Activated CD4-positive, alpha-beta T cell treated with anti-CD3 and anti-CD28 coated beads, Interleukin-2, amount 10 ng/mL, durations not matched to agents 24 days and 14 days (primary cell): ENCODE measurements around the gene URM1. TPM values are rescaled to one million over a fixed set of nuclear protein-coding genes. Genes with fewer than 3 reads are reported as not detected.
A peak's percentile ranks its signal among the peaks of the same experiment; 100 is the strongest.
"Not testable (repeated sequence)": the region's sequence is repeated elsewhere in the genome, so short reads cannot be mapped to it uniquely, and the experiment has no call there.

Experiments used
- DNase-seq: peaks from one replicate; pipeline ENCODE4 v3.0.0; 2022
- H3K27ac Mint-ChIP-seq: one replicate; pipeline ENCODE4 v1.8.0; 2022; ENCODE audit warnings: mild to moderate bottlenecking, mixed read lengths
- H3K27me3 Mint-ChIP-seq: one replicate; pipeline ENCODE4 v1.8.0; 2022; ENCODE audit warnings: mixed read lengths
- H3K36me3 Mint-ChIP-seq: one replicate; pipeline ENCODE4 v1.8.0; 2022; ENCODE audit warnings: low read depth, mild to moderate bottlenecking, mixed read lengths
- H3K4me1 Mint-ChIP-seq: one replicate; pipeline ENCODE4 v1.8.0; 2021; ENCODE audit warnings: mixed read lengths
- H3K4me3 Mint-ChIP-seq: one replicate; pipeline ENCODE4 v1.8.0; 2022; ENCODE audit warnings: mild to moderate bottlenecking, moderate library complexity, mixed read lengths
- H3K9me3 Mint-ChIP-seq: one replicate; pipeline ENCODE4 v1.8.0; 2021; ENCODE audit warnings: mixed read lengths
- intact Hi-C: fragments of 100-400 bp; cut with micrococcal nuclease; formaldehyde crosslinking; loops from one replicate; pipeline ENCODE4 v1.15.1; 2023
- total RNA-seq: library from RNA; stranded (reverse); gene quantifications from 2 replicates; pipeline ENCODE4 v1.2.3, GENCODE V29; 2022

URM1 gene
- total RNA-seq, 1 donor from 2014 or later = 87.2 TPM

DNA sequence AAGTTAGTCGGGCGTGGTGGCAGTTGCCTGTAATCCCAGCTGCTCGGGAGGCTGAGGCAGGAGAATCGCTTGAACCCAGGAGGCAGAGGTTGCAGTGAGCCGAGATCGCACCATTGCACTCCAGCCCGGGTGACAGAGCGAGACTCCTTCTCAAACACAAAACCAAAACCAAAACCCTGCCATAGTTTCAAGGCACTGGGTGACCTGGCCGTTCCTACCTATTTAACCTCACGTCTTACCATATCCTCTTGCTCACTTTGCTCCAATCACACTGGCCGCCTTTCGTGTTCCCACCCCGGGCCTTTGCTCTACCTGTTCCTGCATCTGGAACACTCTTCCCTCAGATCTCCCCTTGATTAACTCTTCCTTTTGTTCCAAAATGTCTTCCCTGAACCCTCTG lies 42.6 kb downstream of the URM1 start:
- H3K27me3 Mint-ChIP-seq = peaks cover 45% of the 10 kb centered on the region
- intact Hi-C loops = loop anchor here (2.0 to 5.0 kb wide), 2 partner anchors 51 to 119 kb away; no protein-coding TSS in a partner anchor

DNA sequence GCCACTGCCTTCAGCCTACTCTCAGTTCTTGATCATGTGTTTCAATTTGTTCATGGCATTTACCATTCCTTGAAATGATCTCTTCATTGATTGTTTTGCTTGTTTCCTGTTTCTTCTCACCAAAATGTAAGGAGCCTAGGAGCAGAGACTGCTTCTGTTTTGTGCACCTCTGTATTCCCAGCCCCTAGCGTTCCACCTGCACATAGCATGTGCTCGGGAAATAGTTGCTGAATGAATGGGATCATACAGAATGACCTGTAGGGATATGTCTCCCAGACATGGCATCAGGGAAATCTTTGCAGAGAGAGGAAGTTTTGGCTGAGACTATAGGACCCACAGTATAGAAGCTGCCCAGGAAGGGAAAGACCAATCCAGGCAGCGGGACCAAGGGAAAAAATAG lies 43.3 kb downstream of the URM1 start:
- no peak for DNase-seq
- Mint-ChIP-seq H3K4me3 (no peak overlapping the region), H3K27me3 (peaks cover 50% of the 10 kb centered on the region), H3K4me1 (peaks cover 4% of the 10 kb centered on the region), H3K36me3 (no peaks in the 10 kb centered on the region), H3K27ac (no peak overlapping the region), H3K9me3 (no peaks in the 10 kb centered on the region)
- intact Hi-C loops = loop anchor here (5.0 kb wide), 1 partner anchor 52 kb away; no protein-coding TSS in a partner anchor

More for the DNA sequence above, 42.6 kb downstream of the URM1 start:
- not testable (repeated sequence) for H3K27ac Mint-ChIP-seq, H3K9me3 Mint-ChIP-seq, DNase-seq, H3K36me3 Mint-ChIP-seq, H3K4me3 Mint-ChIP-seq, H3K4me1 Mint-ChIP-seq

DNA sequence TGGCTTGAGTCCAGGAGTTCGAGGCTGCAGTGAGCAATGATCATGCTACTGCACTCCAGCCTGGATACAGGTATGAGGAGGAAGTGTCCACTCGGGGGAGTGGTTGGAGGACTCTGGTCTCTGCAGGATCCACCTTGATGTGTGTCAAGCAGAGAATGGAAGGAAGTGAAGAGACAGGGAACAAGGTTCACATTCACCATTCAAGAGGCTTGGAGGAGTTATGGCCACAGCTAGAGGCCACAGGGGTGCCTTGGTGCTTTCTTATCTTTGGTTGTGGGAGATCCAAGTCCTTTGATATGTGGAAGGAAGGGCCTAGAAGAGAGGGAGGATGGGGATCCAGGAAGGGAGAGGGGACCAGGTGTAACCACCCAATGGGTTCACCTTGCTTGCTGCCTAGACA lies 44.1 kb downstream of the URM1 start:
- H3K36me3 Mint-ChIP-seq = no peaks in the 10 kb centered on the region
- no peaks in the 10 kb centered on the region for H3K9me3 Mint-ChIP-seq
- peaks cover 47% of the 10 kb centered on the region for H3K27me3 Mint-ChIP-seq
- no peak overlapping the region for H3K27ac Mint-ChIP-seq
- no peak for DNase-seq
- intact Hi-C loops = no loop called here
- H3K4me3 Mint-ChIP-seq = no peak overlapping the region
- H3K4me1 Mint-ChIP-seq = peaks cover 9% of the 10 kb centered on the region

DNA sequence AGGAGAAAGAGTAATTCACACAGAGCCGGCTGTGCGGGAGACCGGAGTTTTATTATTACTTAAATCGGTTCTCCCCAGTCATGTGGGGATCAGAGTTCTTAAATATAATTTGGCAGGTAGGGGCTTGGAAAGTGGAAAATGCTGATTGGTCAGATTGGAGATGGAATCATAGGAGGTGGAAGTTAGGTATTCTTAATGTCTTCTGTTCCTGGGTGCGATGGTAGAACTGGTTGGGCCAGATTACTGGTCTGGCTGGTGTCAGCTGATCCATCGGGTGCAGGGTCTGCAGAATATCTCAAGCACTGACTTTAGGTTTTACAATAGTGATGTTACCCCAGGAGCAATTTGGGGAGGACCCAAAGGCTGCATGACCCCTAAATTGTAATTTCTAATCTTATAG lies 44.8 kb downstream of the URM1 start:
- intact Hi-C loops = no loop called here
- H3K27me3 Mint-ChIP-seq = peaks cover 46% of the 10 kb centered on the region
- H3K27ac Mint-ChIP-seq = no peak overlapping the region
- H3K4me1 Mint-ChIP-seq = peaks cover 9% of the 10 kb centered on the region
- no peaks in the 10 kb centered on the region for H3K9me3 Mint-ChIP-seq
- no peak overlapping the region for H3K4me3 Mint-ChIP-seq
- H3K36me3 Mint-ChIP-seq = no peaks in the 10 kb centered on the region
- no peak for DNase-seq

DNA sequence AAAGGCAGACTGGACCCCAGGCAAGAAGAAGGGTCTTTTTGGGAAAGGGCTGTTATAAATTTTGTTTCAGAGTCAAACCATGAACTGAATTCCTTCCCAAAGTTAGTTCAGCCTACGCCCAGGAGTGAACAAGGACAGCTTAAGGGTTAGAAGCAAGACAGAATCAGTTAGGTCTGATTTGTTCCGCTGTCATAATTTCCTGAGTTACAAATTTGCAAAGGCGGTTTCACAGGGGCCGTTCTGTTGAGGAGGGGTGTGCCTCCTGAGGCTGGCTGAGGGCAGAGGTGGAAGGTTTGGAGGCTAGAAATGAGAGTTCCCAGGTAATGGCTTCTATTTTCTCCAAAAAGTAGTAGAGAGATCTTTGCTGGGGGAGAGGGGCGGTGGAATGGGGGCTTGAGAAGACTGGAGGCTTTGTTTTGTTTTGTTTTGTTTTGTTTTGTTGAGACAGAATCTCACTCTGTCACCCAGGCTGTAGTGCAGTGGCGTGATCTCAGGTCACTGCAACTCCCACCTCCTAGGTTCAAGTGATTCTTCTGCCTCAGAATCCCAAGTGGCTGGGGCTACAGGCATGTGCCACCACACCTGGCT lies 45.4 kb downstream of the URM1 start:
- intact Hi-C loops = no loop called here
- no peak overlapping the region for H3K4me3 Mint-ChIP-seq
- no peaks in the 10 kb centered on the region for H3K36me3 Mint-ChIP-seq
- no peaks in the 10 kb centered on the region for H3K9me3 Mint-ChIP-seq
- H3K27me3 Mint-ChIP-seq = peaks cover 42% of the 10 kb centered on the region
- peaks cover 10% of the 10 kb centered on the region for H3K4me1 Mint-ChIP-seq
- no peak for DNase-seq
- H3K27ac Mint-ChIP-seq = no peak overlapping the region

DNA sequence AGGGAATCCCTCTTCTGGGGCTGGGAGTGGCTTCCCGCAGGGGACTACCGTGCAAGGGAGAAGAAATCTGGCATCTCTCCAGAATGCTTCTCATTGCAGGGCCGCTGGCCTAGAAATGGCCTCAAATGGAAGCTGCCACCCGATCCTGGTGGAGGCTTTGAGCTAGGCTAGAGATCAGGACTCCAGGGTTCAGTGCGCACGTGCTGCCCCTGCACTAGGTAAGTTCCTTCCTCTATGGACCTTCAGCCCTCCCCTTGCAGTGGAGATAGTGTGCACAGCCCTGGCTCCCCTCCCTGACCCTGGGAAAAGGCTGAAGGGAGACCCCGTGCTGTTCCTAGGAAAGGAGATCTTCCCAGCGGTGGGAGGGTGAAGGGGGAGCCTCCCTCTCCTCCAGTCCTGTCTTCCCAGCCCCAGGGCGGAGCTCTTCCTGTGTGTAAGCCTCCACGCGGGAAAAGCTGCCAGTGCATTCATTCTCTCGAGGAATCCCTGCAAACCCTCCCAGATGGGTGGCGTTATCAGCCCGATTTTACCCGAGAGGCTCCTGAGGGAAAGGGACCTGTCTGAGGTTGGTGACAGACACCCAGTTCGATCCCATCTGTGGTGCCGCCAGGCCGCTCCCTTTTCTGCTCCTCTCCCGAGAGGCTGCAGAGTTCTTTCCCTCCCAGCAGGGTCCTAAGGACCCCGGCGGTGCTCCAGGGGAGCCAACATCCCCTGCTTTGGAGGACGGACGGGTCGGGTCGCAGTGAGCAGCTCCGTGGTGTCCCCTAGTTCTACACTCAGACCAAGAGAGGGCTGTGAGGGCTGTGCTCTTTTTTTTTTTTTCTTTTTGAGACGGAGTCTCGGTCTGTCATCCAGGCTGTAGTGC lies 48.1 kb downstream of the URM1 start:
- peak; percentile 61 for DNase-seq
- peaks cover 45% of the 10 kb centered on the region for H3K27me3 Mint-ChIP-seq
- peak overlapping the region; percentile 81 for H3K4me3 Mint-ChIP-seq
- H3K27ac Mint-ChIP-seq = peak overlapping the region; percentile 20
- H3K36me3 Mint-ChIP-seq = no peaks in the 10 kb centered on the region
- peaks cover 12% of the 10 kb centered on the region for H3K4me1 Mint-ChIP-seq
- intact Hi-C loops = no loop called here
- no peaks in the 10 kb centered on the region for H3K9me3 Mint-ChIP-seq

DNA sequence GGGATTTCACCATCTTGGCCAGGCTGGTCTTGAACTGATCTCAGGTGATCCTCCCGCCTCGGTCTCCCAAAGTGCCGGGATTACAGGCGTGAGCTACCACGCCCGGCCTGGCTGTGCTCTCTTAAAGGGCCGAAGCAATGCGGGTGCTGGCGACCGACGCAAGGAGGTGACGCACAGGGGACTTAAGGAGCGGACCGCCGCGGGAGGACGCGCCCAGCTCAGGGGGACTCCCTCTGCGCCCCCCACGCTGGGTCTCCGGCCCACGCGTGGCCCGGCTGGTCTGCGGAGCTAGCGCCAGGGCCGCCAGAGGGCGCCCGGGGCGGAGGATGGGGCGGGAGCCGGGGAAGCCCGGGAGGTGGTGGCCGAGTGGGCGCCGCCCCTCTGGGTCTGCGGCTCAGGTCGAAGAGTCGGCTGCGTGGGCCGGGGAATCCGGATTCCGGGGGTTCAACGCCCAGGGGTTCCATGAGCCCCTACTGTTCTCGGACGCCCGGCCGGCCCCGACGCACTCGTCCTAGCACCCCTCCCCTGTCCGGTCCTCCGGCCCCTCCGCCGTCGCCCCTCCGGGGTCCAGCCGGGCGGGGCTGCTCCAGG lies 49.0 kb downstream of the URM1 start:
- H3K4me1 Mint-ChIP-seq = peaks cover 12% of the 10 kb centered on the region
- intact Hi-C loops = loop anchor here (1.0 kb wide), 1 partner anchor 49 kb away; the partner anchor contains the start of gene URM1
- peak; percentile 93 for DNase-seq

DNA sequence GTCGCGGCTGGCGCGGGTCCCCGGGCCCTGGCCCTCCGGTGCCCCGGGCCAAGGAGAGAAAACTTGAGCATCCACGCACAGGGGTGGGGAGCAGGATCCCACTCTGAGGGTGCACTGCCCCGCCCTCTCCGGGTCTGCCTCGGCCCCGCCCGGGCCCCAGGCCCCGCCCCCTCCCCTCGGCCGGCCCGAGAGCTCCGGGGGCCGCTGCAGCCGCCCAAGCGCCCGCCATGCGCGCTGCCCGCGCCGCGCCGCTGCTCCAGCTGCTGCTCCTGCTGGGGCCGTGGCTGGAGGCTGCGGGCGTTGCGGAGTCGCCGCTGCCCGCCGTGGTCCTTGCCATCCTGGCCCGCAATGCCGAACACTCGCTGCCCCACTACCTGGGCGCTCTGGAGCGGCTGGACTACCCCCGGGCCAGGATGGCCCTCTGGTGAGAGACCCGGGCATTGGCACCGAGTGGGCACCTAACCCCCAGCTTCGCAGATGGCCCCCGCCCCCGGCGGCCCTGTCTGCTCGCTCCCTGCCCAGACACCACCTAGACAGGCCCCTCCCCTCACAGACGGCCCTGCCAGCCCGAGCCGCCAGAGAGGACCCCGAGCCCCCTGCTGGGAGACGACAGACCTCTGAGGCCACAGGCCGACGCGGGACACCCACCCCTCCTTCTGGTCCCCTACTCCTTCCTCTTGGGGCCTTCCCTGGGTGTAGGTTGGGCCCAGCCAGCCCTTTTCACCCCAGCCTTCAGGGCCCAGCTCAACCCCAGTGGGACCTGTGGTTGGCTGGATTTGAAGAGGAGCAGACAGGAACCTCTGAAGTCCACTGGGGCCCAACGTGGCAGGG lies 49.7 kb downstream of the URM1 start, which contains the start of gene CERCAM:
Gene CERCAM (plus strand): TSS at position 207 of the 831 bp plus-strand sequence. CDS start 21 bp downstream, at position 228.
- H3K4me1 Mint-ChIP-seq = peaks cover 12% of the 10 kb centered on the region
- H3K4me3 Mint-ChIP-seq = peak within 1 kb of the TSS; percentile 81
- no peaks in the 10 kb centered on the region for H3K36me3 Mint-ChIP-seq
- H3K27ac Mint-ChIP-seq = peak within 1 kb of the TSS; percentile 20
- intact Hi-C loops = loop anchor here (1.0 kb wide), 1 partner anchor 50 kb away; the partner anchor contains the start of gene URM1
- no peaks in the 10 kb centered on the region for H3K9me3 Mint-ChIP-seq
- peaks cover 37% of the 10 kb centered on the region for H3K27me3 Mint-ChIP-seq
- peak; percentile 81 for DNase-seq

More for the DNA sequence above, 49.0 kb downstream of the URM1 start:
- Mint-ChIP-seq H3K36me3 (no peaks in the 10 kb centered on the region), H3K9me3 (no peaks in the 10 kb centered on the region), H3K27ac (peak overlapping the region; percentile 20), H3K27me3 (peaks cover 42% of the 10 kb centered on the region), H3K4me3 (peak overlapping the region; percentile 81)

DNA sequence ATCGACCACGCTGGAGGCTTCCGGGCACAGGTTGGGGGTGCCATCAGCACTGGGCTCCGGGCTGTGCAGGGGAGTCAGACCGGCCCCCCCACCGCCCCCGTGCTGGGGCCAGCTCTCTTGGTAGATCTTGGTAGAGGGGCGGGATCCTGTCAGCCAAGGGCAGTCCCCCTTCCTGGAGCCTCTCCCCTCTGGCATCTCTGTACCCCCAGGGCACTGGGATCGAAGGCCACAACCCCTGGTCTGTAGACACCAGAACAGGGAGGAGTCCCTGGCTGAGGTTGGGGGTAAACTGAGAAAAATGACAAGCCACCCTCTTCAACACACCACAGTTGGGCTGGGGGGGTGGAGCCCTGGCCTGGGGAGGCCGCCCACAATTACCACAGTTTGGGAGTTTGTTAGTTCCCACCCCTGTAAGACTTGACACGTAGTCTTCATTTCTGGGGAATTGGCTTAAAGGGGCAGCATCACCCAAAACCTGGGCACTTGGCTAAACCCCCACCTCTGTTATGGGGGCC lies 50.4 kb downstream of the URM1 start:
- intact Hi-C loops = no loop called here
- H3K36me3 Mint-ChIP-seq = no peaks in the 10 kb centered on the region
- H3K4me3 Mint-ChIP-seq = peak overlapping the region; percentile 71
- H3K27ac Mint-ChIP-seq = no peak overlapping the region
- DNase-seq = peak; percentile 65
- peaks cover 11% of the 10 kb centered on the region for H3K4me1 Mint-ChIP-seq
- H3K9me3 Mint-ChIP-seq = no peaks in the 10 kb centered on the region
- peaks cover 32% of the 10 kb centered on the region for H3K27me3 Mint-ChIP-seq

DNA sequence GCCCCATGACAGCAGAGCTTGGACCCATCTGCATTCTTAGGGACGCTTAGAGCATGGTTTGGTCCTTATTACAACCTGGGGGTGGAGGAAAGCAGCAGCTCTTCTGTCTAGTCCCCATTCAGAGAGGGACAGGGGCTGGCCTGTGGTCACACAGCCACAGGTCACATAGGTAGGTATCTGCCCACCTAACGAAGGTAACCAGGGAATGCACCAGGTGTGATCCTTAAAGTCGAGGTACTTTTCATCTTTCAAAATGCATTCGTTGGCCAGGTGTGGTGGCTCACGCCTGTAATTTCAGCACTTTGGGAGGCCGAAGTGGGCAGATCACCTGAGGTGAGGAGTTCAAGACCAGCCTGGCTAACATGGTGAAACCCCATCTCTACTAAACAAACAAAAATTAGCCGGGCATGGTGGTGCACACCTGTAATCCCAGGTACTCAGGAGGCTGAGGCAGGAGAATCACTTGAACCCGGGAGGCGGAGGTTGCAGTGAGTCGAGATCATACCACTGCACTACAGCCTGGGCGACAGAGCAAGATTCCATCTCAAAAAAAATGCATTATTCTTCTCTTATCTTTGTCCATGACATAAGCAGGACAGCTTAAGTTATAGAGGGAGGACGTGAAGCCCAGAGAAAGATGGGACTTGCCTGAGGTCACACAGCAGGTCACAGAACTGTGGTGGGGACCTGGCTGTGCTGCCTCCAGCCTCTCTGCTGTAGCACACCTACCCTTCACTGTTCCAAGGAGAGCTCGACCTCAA lies 51.0 kb downstream of the URM1 start:
- peaks cover 30% of the 10 kb centered on the region for H3K27me3 Mint-ChIP-seq
- H3K36me3 Mint-ChIP-seq, H3K4me3 Mint-ChIP-seq, H3K27ac Mint-ChIP-seq, intact Hi-C loops, DNase-seq, H3K4me1 Mint-ChIP-seq, H3K9me3 Mint-ChIP-seq: not testable (repeated sequence)

DNA sequence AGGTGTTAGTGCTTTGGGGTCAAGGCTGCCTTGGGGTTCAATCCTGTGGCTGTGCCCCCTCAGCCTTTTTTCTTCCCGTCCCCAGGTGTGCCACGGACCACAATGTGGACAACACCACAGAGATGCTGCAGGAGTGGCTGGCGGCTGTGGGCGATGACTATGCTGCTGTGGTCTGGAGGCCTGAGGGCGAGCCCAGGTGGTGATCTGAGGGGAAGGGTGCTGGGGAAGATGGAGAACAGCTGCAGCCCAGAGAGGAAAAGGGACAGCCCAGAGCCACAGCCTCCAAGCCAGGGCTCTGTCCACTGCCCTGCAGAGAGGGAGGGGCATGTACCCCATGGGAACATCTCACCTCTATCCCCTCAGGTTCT lies 51.6 kb downstream of the URM1 start:
- intact Hi-C loops = no loop called here
- Mint-ChIP-seq H3K4me3 (no peak overlapping the region), H3K36me3 (no peaks in the 10 kb centered on the region)

DNA sequence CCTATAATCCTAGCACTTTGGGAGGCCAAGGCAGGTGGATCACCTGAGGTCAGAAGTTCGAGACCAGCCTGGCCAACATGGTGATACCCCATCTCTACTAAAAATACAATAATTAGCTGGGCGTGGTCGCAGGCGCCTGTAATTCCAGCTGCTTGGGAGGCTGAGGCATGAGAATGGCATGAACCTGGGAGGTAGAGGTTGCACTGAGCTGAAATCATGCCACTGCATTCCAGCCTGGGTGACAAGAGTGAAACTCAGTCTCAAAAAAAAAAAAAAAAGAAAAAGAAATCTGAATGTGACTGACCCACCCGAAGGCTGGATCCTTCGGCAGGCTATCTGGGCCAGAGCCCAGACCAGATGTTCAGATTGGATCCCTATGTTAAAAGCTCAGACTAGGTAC lies 52.2 kb downstream of the URM1 start:
- intact Hi-C loops, H3K9me3 Mint-ChIP-seq, H3K4me3 Mint-ChIP-seq, H3K4me1 Mint-ChIP-seq, H3K27ac Mint-ChIP-seq, H3K36me3 Mint-ChIP-seq, DNase-seq: not testable (repeated sequence)
- H3K27me3 Mint-ChIP-seq = peaks cover 25% of the 10 kb centered on the region

More for the DNA sequence above, 51.6 kb downstream of the URM1 start:
- peaks cover 9% of the 10 kb centered on the region for H3K4me1 Mint-ChIP-seq
- no peak overlapping the region for H3K27ac Mint-ChIP-seq
- no peaks in the 10 kb centered on the region for H3K9me3 Mint-ChIP-seq
- H3K27me3 Mint-ChIP-seq = peaks cover 25% of the 10 kb centered on the region
- DNase-seq = no peak
